ENCODE measurements around the gene LMO1.
A peak's percentile ranks its signal among the peaks of the same experiment; 100 is the strongest.

Gene LMO1

DNA sequence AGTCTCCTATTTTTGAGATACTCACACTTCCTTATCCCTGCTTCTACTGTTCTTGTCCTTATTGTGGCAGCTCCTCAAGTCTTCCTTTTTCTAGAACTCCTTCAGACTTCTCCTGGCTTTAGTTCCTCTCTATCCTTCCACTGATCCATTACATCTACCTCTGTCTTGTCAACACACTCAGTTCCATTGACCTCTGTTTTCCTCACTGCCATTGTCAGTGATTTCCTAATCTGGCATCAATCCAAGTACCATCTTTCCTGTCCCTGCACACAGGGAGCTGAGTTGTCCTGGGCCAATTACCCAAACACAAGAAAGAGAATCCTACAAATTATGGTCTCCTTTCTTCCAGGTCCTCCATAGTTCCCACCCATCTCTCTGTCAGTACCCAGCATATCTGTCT lies 66.9 kb downstream of the LMO1 start:
- H3K79me2 ChIP-seq (ENCODE audit: control insufficient read depth, low read length): no peaks in the 10 kb centered on the region
- TF ChIP-seq, protein P1, sequence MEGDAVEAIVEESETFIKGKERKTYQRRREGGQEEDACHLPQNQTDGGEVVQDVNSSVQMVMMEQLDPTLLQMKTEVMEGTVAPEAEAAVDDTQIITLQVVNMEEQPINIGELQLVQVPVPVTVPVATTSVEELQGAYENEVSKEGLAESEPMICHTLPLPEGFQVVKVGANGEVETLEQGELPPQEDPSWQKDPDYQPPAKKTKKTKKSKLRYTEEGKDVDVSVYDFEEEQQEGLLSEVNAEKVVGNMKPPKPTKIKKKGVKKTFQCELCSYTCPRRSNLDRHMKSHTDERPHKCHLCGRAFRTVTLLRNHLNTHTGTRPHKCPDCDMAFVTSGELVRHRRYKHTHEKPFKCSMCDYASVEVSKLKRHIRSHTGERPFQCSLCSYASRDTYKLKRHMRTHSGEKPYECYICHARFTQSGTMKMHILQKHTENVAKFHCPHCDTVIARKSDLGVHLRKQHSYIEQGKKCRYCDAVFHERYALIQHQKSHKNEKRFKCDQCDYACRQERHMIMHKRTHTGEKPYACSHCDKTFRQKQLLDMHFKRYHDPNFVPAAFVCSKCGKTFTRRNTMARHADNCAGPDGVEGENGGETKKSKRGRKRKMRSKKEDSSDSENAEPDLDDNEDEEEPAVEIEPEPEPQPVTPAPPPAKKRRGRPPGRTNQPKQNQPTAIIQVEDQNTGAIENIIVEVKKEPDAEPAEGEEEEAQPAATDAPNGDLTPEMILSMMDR (IDR thresholded peaks at IDR 0.05; ENCODE audit: low read depth, low read length, poor library complexity, severe bottlenecking): no peak
- TF ChIP-seq EZH2phosphoT487 (IDR thresholded peaks at IDR 0.05; ENCODE audit: borderline replicate concordance, low read length): no peak
- H3K4me2 ChIP-seq (ENCODE audit: low read length): no peak overlapping the region
- H3K36me3 ChIP-seq (ENCODE audit: control insufficient read depth, low read length): no peaks in the 10 kb centered on the region
- H3K27ac ChIP-seq (ENCODE audit: low read depth, low read length): no peak overlapping the region
- no peak overlapping the region for H3K4me3 ChIP-seq (ENCODE audit: low read length)
- H3F3A ChIP-seq (ENCODE audit: control insufficient read depth, insufficient read depth): no peaks in the 10 kb centered on the region
- H3K4me1 ChIP-seq (ENCODE audit: control insufficient read depth, low read length): no peaks in the 10 kb centered on the region
- no peaks in the 10 kb centered on the region for H3K9me2 ChIP-seq (replicated peaks; ENCODE audit: control insufficient read depth, low read length)
- H3K27me3 ChIP-seq (ENCODE audit: control insufficient read depth, low read length): peaks cover 9% of the 10 kb centered on the region; the same call in 1 of the 2 replicates
- no peaks in the 10 kb centered on the region for H3K9me3 ChIP-seq (ENCODE audit: control insufficient read depth, insufficient read depth, low read length)
- no peaks in the 10 kb centered on the region for H4K20me1 ChIP-seq (ENCODE audit: control insufficient read depth, insufficient read depth, low read depth, low read length)

DNA sequence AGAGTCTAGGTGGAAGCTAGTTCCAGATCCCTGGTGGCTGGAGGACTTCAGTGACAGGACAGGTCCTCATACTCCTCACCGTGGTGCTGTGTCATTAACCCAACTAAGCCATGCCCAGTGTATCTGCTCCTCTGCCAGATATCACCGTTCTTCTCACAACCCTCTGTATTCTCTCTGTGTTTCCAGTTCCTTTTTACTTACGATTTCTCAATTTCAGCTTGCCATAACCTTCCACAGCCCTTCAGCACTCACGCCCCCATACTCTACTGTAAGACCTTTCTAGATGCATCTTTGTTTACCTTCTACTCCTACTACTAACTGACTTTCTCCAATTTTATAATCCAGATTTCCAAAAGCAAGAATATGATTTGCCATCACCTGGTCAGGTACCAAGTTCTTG lies 68.7 kb downstream of the LMO1 start:
- H4K20me1 ChIP-seq (ENCODE audit: control insufficient read depth, insufficient read depth, low read depth, low read length): no peaks in the 10 kb centered on the region
- no peak overlapping the region for H3K27ac ChIP-seq (ENCODE audit: low read depth, low read length)
- H3K36me3 ChIP-seq (ENCODE audit: control insufficient read depth, low read length): no peaks in the 10 kb centered on the region
- no peaks in the 10 kb centered on the region for H3K79me2 ChIP-seq (ENCODE audit: control insufficient read depth, low read length)
- H3K4me2 ChIP-seq (ENCODE audit: low read length): no peak overlapping the region
- no peaks in the 10 kb centered on the region for H3F3A ChIP-seq (ENCODE audit: control insufficient read depth, insufficient read depth)
- H3K9me2 ChIP-seq (replicated peaks; ENCODE audit: control insufficient read depth, low read length): no peaks in the 10 kb centered on the region
- H3K9me3 ChIP-seq (ENCODE audit: control insufficient read depth, insufficient read depth, low read length): no peaks in the 10 kb centered on the region
- no peaks in the 10 kb centered on the region for H3K4me1 ChIP-seq (ENCODE audit: control insufficient read depth, low read length)
- peaks cover 9% of the 10 kb centered on the region; the same call in 1 of the 2 replicates for H3K27me3 ChIP-seq (ENCODE audit: control insufficient read depth, low read length)
- TF ChIP-seq, protein P1 (IDR thresholded peaks at IDR 0.05; ENCODE audit: low read depth, low read length, poor library complexity, severe bottlenecking): no peak
- TF ChIP-seq EZH2phosphoT487 (IDR thresholded peaks at IDR 0.05; ENCODE audit: borderline replicate concordance, low read length): no peak
- H3K4me3 ChIP-seq (ENCODE audit: low read length): no peak overlapping the region

DNA sequence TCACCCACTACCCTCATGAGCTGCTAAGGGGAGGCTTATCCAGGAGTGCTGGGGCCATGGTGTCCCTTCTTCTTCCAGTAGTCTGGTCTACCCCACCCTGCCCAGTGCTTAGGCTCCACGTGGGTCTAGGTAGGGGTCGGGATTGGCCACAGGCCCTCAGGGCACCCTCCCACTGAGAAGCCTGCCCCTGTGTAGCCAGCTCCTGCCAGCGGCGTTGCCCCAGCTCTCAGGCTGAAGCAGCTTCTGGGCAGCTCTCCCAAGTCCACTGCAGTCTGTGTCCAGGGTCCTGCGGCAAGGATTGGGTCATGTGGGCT lies 70.8 kb downstream of the LMO1 start:
- H3K79me2 ChIP-seq (ENCODE audit: control insufficient read depth, low read length): no peaks in the 10 kb centered on the region
- no peak overlapping the region for H3K4me2 ChIP-seq (ENCODE audit: low read length)
- H3K27me3 ChIP-seq (ENCODE audit: control insufficient read depth, low read length): peaks cover 9% of the 10 kb centered on the region; the same call in 1 of the 2 replicates
- TF ChIP-seq EZH2phosphoT487 (IDR thresholded peaks at IDR 0.05; ENCODE audit: borderline replicate concordance, low read length): no peak
- TF ChIP-seq, protein P1 (IDR thresholded peaks at IDR 0.05; ENCODE audit: low read depth, low read length, poor library complexity, severe bottlenecking): peak; percentile 2
- H4K20me1 ChIP-seq (ENCODE audit: control insufficient read depth, insufficient read depth, low read depth, low read length): no peaks in the 10 kb centered on the region
- no peaks in the 10 kb centered on the region for H3K9me2 ChIP-seq (replicated peaks; ENCODE audit: control insufficient read depth, low read length)
- H3K4me1 ChIP-seq (ENCODE audit: control insufficient read depth, low read length): no peaks in the 10 kb centered on the region
- H3K9me3 ChIP-seq (ENCODE audit: control insufficient read depth, insufficient read depth, low read length): no peaks in the 10 kb centered on the region
- no peaks in the 10 kb centered on the region for H3F3A ChIP-seq (ENCODE audit: control insufficient read depth, insufficient read depth)
- no peak overlapping the region for H3K27ac ChIP-seq (ENCODE audit: low read depth, low read length)
- no peak overlapping the region for H3K4me3 ChIP-seq (ENCODE audit: low read length)
- H3K36me3 ChIP-seq (ENCODE audit: control insufficient read depth, low read length): no peaks in the 10 kb centered on the region
